Measurements from ENCODE around the gene CD86.

- no peak for TF ChIP-seq L3MBTL2 (conservative IDR thresholded peaks at IDR 0.05)
- no peak for TF ChIP-seq SP1 (IDR thresholded peaks at IDR 0.05)
- TF ChIP-seq FOXA1 (IDR thresholded peaks at IDR 0.05) = no peak
- TF ChIP-seq CTBP1 (IDR thresholded peaks at IDR 0.05; ENCODE audit: borderline replicate concordance) = no peak
- TF ChIP-seq LEF1 (IDR thresholded peaks at IDR 0.05; ENCODE audit: borderline replicate concordance) = no peak
- TF ChIP-seq NFRKB (IDR thresholded peaks at IDR 0.05) = no peak
- no peak for TF ChIP-seq BHLHE40 (IDR thresholded peaks at IDR 0.05; ENCODE audit: borderline replicate concordance)
- TF ChIP-seq TARDBP (IDR thresholded peaks at IDR 0.05) = no peak
- TF ChIP-seq FOXK2 (IDR thresholded peaks at IDR 0.05) = no peak
- TF ChIP-seq ELF4 (IDR thresholded peaks at IDR 0.05) = no peak
- TF ChIP-seq SUZ12 (IDR thresholded peaks at IDR 0.05) = no peak
- TF ChIP-seq HDGF (IDR thresholded peaks at IDR 0.05; ENCODE audit: borderline replicate concordance) = no peak
- TF ChIP-seq ARNT (IDR thresholded peaks at IDR 0.05) = no peak
- no peak for TF ChIP-seq ZNF384 (IDR thresholded peaks at IDR 0.05)
Observed at GRCh38 chr3:122094693-122095092, 39.5 kb downstream of the CD86 start.

Measured in HEK293T (cell line).